NCI-H1694 (cell line): Measurements from ENCODE around the gene TMEM154.

Experiments used
- DNase-seq: peaks from one replicate; lab custom pipeline; 2025; lab: John Stamatoyannopoulos, UW

TMEM154 gene, protein sequence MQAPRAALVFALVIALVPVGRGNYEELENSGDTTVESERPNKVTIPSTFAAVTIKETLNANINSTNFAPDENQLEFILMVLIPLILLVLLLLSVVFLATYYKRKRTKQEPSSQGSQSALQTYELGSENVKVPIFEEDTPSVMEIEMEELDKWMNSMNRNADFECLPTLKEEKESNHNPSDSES

DNA sequence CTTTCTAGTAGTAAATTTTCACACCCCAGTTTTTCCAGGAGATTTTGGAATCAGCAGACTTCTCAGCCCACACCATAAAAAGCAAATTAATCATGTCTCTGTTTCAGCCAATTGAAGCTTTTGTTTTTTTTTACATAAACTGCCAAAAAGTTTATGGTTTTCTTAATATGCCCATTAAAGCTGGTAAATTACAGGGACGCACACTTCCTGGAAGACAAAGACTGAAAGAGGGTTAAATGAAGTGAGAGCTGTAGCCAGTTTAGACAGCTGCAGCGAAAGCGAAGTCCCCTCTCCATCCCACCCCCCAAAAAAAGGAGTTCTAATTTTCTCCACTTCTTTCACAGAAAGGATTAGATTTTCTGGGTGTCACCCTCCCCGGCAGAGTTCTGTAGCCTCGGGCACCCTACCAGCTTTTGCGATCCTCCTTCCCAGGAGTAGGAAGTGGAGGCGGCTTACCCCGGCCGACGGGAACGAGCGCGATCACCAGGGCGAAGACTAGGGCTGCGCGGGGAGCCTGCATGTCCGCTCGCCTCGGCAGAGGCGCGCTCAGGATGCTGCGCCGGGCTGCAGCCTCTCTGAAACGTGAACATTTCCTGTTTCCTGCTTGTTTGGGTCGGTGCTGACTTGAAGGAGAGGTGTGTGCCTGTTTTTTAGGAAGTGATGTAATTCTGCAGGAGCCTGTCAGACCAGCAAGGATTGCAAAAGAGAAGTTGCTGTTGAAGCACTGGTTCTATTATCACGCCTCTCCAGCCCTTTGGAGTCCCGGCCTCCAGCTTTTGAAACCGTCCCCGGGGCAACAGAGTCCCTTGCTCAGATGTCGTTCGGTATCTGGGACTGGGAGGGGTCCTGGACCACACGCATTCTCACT, at the start of gene TMEM154:
TMEM154 (minus strand) TSS at position 584 of the 868 bp plus-strand sequence; CDS start at position 520, 64 bp downstream.
- DNase-seq = no peak

DNA sequence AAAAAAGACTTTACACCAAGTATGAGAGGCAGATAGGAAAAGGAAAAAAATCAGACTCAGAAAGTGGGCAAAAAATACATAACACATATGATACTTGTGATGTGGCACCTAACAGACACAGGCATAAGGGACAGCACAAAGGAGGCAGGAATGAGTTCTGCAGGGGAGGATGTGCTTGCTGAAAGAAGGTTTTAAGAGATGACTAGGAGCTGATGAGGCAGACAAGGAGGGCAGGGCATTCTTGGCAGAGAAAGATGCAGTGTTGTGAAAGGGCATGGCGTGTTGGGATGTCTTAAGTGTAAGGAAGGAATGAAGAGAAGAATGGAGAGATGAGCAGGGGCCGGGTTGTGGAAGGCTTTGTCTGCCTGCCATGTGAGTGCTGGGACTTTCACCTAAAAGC, 49.7 kb upstream of the TMEM154 start:
- no peak for DNase-seq

DNA sequence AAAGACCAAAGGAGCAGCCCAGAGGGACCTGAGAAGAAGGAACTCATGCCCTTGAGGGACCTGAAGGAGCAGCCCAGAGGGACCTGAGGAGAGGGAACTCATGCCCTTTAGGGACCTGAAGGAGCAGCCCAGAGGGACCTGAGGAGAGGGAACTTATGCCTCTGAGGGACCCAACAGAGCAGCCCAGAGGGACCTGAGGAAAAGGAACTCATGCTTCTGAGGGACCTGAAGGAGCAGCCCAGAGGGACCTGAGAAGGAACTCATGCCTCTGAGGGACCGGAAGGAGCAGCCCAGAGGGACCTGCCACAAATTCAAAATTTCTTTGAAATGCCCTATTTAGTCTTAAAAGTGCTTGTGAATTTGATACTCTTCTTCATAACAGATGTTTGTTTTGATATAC, 48.5 kb upstream of the TMEM154 start:
- no peak for DNase-seq

DNA sequence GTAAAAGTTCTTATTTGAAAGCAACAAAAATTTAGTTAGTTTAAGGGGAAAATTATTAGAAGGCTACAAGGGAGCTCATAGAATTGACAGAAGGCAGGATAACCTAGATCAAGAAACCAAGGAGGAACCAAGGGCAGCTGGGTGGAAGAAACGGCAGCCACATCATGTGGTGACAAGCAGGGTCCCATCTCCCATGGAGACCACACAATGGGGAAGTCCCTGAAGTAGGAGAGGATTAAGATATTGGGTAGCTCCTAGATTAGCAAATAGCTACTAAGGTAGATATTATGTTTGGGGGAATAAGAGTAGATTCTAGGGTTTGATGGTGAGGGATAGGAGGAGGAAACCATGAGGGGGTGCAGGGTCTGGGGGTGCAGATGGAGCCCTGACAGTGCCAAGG, 48.0 kb upstream of the TMEM154 start:
- no peak for DNase-seq

DNA sequence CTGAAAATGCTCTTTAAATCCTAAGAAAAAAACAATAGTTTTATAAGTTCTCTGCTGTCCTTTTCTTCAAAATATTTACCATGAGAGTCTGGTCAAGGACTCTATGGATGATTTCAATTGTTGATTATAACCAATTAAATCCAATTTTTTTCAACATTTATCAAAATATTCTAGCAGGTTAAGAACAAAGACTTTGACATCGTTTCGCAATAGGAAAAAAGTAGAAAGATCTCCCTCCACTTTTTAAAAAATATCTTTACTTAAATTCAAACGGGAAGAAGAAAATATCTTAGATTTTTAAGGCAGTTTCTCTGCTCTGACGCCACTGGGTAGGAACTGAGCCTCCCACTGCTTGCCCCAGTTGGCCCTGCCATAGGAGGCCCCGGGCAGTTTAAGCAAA, 44.7 kb upstream of the TMEM154 start:
- DNase-seq = no peak

DNA sequence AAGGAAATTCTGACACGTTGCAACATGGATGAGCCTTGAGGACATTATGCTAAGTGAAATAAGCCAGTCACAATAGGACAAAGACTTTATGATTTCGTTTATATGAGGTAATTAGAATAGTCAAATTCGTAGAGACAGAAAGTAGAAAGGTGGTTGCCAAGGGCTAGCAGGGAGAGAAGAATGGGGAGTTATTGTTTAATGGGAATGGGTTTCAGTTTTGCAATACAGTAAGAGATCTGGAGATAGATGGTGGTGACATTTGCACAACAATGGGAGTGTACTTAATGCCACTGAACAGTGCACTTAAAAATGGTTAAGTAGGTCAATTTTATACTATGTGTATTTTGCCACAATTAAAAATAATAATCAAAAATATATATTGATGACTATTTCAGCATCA, 43.4 kb upstream of the TMEM154 start:
- no peak for DNase-seq

DNA sequence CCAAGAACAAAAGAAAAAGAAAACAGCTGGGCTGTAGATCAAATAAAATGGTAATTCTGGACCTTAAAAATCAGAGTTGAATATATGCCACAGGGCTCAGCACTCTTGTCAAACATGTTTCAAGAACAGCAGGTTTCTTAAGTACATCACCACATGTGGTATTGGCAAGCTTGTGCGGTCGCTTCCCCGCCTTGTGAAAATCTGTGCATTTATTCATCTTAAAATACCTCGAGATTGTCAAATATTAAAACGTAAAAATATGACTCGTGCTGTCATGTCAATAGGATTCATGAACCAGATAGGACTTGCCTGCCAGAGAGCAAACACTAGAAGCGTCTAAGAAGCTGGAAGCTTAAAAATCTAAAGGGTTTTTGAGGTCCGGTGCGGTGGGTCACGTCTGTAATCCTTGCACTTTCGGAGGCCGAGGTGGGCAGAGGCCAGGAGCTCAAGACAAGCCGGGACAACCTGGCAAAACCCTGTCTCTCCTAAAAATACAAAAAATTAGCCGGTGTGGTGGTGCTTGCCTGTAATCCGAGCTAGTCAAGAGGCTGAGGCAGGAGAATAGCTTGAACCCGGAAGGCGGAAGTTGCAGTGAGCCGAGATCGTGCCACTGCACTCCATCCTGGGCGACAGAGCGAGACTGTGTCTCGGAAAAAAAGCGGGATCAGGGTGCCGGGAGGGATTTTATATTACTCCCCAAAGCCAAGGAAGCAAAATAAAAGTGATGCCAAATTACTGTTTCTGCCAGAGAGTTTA, 40.2 kb upstream of the TMEM154 start:
- DNase-seq = no peak

DNA sequence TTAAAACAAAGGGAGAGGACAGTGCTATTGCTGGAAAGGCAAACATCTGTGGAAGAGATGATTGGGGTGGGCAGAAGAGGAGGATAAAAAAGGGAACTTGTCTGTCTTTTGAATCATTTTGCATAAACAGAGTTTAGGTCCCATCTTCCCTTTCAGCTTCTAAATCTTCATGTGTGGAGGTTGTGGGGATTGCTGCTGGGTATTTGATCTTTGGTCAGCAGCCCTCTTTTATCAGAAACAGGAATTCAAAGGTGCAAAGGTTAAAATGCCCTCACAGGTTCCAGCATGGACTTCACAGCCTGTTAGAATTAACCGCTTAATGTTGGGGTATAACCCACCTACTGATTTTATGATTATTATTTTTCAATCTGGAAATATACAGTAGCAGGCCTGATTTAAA, 39.5 kb upstream of the TMEM154 start:
- no peak for DNase-seq

DNA sequence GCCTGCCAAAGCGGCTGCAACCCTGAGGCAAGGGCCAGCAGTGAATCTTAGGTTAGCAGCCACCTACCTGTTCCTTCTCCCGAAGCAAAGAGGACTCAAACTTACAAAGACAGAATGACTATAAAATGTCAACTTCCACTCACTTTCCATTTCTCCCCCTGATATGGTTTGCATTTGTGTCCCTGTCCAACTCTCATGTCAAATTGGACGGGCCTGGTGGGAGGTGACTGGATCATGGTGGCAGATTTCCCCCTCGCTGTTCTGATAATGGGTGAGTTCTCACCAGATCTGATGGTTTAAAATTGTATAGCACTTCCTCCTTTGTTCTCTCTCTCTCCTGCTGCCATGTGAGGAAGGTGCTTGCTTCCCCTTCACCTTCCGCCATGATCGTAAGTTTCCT, 35.3 kb upstream of the TMEM154 start:
- no peak for DNase-seq

DNA sequence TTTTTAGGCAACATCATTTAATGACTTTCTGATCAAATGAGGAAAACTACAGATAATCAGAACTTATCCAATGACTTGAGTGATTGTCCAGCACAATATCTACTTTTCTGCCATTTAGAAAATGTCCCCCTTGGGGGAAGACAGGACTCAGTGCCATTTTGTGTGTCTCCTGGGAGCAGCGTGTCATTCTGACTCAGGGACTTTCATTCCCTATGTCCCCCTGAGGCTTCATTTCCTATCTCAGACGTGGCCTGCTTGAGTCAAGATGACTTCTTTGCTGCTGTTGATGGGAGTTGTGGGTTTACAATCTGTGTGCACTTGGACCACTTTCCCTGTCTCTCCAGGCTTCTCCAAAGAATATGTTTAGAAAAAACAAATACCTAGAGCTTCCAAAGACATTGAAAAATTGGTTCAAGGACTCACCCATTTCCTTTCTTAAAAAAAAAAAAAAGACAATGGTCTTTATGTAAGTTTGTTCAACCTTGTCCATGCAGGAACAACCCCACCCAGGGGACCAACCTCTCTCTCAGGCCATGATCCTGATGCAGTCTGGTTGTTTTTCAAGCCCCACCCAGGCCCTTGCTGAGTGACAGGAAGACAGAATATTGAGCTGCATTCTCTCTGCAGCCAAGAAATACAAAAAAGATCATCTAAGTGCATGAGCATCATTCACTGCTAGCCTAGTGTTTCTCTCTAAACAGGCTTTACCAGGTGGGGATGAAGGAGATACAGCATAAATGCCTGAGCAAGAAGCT, 34.3 kb upstream of the TMEM154 start:
- no peak for DNase-seq

DNA sequence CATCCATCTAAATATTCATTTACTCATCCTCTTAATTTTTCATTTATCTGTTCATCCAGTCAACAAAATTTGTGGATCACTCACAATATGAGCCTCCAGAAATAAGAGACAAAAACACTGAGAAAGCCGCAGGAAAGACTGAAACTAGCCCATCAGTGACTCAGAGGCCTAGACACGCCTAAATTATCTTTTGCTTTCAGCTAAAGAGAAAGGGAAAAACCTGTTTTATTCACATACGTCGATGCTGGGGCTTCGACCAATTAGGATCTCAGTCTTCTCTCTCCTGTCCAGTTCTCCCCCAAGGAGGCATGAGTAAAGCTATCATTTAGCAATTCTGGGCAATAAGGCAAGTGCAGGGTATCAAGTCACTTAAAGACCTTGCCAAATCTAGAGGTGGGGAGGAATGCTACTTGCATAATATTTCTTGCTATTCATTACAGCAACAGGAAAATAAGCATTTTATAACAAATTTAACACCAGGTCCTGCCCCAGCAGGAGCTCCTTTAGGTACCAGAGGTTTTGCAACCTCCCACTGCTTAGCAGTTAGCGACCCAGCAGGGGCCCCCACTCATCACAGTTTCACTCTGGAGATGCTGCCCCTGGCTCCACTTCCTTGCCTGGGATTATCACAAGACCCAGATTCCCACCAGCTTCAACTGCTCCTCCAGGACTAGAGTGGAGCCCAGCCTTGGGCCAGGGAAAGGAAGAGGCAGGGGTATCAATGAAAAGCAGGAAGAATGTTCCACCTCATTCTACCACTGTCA, 30.1 kb upstream of the TMEM154 start:
- DNase-seq = no peak

DNA sequence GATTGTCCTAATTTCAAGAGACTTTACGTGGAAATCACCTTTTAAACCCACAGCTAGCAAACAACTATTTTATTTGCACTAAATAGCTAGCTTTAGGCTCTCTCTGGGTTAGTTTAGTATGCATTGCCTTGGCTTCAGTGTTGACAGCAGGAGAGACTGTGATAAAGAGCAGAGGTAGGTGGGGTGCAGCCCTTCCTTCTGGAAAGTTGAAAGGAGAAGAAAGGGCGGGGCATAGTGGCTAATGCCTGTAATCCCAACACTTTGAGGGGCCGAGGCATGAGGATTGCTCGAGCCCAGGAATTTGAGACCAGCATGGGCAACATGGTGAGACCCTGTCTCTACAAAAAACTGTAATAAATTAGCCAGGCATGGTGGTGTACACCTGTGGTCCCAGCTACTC, 29.0 kb upstream of the TMEM154 start:
- DNase-seq = no peak

DNA sequence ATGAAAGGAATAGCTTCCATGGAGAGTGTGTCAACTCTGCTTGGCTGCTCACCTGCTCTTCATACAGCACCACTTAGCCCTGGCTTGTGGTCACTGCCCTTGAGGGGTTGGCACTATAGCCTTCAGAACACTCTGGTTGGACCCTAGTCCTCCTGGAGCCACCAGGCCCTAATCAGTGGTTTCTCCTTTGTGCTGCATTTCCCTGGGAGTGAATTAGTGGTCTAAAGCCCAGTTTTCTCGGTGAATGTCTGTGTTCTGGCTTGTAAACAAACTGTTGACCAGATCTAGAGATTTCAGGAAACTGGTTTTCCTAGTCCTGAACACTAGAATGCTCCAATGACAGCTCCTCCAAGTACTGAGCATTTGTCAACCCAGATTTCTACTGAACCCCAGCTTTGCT, 28.6 kb upstream of the TMEM154 start:
- no peak for DNase-seq

DNA sequence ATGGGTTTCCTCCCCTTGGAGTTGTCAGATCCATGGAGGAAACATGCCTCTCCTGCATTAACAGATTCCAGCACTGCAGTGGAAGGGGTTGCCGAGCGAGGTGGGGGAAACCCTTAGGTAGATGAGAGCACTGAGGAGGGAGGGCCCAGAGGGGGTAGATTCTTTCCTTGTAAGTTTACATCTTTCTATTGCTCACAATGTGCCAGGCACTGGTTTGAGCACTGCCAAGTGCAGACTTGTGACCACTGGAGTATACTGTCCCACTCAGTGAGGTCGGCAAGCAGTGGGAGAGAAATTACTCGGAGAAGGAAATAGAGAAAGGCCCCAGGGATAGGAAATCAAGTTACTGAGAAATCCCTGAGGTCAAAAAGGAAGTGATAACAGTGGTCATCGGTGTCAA, 27.8 kb upstream of the TMEM154 start:
- DNase-seq = no peak

DNA sequence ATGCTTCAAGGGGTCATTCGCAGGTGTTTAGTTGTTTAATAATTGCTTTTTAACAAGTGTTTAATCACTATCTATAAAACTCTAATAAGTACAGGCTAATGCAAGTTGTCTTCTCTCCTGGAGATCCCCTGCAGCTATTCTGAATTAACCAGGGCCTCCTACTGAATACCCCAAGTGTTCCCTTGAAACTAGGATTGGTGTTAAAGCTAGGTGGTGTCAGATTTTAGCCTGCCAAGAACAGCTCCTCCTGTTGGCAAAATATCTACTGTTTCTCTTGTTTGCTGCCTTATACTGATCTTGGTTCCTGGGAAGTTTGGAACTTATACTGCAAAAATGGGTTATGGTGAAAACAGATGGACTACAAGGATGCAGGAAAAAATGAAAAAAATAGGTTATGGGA, 26.1 kb upstream of the TMEM154 start:
- DNase-seq = no peak

DNA sequence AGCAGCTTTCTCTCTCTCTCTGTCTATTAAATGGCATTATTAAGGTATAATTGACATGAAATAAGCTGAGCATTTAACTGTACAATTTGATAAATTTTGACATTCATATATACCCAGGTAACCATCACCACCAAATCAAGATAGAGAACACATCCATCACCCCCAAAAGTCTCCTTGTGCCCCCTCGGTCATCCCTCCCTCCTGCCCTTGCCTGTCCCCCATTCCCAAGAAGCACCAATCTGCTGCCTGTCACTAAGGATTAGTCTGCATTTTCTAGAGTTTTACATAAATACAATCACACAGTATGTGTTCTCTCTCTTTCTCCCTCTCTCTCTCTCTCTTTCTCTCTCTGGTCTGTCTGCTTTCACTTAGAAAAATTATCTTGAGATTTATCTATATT, 25.0 kb upstream of the TMEM154 start:
- DNase-seq = no peak

DNA sequence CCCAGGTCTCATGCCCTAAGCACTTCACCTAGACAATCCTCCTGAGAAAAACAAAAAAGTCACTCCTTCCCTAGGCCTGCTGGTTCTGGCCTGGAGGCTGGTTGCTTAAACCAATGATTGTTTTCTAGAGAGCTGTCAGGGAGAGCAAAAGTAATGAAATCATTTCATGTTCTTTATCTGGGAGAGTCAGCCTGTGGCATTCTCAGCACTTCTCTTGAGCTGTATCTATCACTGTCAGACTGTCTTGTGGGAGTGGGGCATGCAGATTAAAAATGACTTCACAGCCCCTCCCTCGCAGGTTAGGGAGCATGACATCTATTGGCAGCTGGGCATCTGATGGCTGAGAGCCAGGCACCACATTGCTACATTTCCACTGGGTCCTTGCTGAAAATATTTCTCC, 20.4 kb upstream of the TMEM154 start:
- DNase-seq = no peak

DNA sequence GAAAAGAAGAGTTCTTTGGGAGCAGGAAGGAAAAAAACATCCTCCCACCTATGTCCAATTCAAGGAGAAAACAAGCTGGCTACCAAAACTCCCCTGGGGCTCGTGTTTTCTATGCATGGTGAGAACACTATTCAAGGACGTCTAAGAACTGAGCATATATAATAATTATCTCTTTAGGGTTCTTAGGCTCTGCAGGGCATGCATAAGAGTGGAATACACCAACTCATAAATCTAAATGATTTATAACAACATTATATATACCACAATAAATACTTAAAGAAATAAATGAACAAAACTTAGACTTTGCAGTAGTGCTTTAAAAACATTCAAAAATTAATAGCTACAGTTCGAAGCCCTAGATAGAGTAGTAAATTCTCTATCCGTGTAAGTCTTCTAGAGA, 19.5 kb upstream of the TMEM154 start:
- no peak for DNase-seq

DNA sequence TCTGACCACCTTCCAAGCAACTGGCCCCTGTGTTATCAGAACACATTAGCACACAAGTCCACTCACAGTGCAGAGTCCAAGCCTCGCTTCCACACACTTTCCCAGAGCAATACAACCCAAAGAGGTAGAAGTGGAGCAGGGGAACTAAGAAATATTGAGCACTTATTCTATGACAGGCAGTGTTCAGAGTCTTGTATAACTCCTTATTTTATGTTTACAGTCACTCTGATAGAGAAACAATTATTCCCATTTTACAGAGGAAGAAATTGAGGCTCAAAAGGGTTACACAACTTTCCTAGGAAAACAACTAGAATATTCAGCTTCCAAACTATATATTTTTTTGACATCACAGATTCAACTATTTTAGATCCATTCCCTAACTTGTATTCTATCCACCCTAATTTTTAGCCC, 18.3 kb upstream of the TMEM154 start:
- DNase-seq = no peak

DNA sequence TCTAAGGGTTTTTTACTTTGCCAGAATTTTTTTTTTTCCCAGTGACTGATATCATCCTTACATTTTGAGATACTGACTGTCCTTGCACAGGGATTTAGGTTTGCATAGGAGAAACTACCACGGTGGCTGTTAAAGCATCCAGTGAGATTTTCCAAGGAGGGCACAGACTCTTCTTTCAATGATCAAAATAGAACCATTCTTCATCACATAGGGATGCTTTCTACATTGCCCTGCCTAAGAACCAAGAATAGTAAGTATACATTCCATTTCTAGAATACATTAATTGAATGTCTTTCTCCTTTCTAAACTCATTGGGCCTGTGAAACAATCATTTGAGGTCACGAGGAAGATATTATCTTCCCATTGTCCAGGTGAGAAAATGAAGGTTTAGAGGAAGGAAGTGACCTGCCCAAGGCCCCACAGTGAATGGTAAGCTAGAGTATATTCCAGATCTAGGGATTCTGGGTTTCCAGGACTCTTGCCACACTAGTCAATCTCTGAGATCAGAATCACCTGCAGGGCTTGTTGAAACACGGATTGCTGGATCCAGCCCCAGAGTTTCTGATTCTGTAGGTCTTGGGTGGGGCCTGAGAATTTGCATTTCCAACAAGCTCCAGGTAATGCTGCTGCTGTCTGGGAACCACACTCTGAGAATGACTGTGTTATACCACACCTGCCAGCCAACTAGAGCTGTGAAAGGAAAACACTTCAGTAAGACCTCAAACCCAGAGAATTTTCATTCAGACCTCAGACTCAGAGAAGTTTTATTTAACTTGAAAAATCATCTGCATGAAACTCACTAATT, 17.7 kb upstream of the TMEM154 start:
- no peak for DNase-seq
